HG03575 (cell line): ENCODE data around the gene NFASC.

Source experiments
- ATAC-seq: cut with Tn5 transposase; IDR thresholded peaks from one replicate; pipeline ENCODE4 v1.9.1; 2021; ENCODE audit not compliant: unreplicated experiment, insufficient number of reproducible peaks, low FRiP score; ENCODE audit errors: extremely low read depth

The NFASC gene

DNA sequence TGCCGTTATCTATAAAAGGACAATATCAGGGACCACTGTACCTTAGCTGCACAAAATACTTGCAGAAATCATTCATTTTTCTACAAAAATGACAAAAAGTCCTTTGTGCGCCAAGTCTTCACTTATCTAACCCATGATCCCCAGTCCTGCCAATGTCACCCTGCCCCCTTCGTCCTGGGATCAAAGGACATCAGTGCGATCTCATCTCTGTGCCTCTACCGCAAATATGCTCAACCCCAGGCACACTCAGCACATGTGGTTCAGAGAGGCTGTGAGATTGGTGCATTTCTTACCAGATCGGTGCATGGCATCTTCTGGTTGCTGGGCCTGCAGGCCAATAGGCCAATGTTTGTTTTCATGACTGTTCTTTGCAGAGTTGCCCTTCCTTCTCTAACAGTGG lies 72.8 kb downstream of the NFASC start:
- ATAC-seq, result no peak

GRCh38 chr1:204944662-204945061 lies 74.0 kb downstream of the NFASC start:
- ATAC-seq, result no peak

- ATAC-seq, result no peak
Observed at GRCh38 chr1:204945565-204945977, 74.9 kb downstream of the NFASC start.

DNA sequence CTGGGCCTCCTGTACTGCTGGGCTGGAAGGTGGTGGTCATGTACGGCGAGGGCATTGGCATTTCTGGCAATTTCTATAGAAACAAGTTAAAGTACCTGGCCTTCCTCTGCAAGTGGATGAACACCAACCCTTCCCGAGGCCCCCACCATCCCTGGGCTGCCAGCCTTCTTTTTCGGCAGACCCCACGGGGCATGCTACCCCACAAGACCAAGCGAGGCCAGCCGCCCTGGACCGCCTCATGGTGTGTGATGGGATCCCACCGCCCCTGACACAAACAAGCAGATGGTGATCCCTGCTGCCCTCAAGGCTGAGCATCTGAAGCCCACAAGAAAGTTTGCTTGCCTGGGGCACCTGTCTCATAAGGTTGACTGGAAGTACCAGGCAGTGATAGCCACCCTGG lies 76.0 kb downstream of the NFASC start:
- ATAC-seq, result no peak

- no peak for ATAC-seq
Observed at GRCh38 chr1:204947338-204947737, 76.7 kb downstream of the NFASC start.

DNA sequence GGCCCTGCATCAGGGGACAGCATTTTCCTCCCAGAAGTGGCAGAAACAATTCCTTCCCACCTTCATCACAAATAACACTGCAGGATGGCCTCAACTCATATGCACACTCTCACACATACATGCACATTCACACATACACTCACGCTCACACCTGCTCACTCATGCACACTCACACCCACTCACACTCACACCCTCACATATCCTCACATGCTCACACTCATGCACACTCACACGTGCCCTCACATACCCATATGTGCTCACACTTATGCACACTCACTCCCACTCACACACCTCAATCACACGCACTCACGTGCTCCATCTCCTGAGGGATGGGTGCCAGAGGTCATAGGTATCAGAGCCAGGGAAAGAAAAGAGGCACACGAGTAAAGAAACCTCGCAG lies 77.1 kb downstream of the NFASC start:
- no peak for ATAC-seq

- ATAC-seq, result no peak
Observed at GRCh38 chr1:204950353-204951001, 79.8 kb downstream of the NFASC start.

DNA sequence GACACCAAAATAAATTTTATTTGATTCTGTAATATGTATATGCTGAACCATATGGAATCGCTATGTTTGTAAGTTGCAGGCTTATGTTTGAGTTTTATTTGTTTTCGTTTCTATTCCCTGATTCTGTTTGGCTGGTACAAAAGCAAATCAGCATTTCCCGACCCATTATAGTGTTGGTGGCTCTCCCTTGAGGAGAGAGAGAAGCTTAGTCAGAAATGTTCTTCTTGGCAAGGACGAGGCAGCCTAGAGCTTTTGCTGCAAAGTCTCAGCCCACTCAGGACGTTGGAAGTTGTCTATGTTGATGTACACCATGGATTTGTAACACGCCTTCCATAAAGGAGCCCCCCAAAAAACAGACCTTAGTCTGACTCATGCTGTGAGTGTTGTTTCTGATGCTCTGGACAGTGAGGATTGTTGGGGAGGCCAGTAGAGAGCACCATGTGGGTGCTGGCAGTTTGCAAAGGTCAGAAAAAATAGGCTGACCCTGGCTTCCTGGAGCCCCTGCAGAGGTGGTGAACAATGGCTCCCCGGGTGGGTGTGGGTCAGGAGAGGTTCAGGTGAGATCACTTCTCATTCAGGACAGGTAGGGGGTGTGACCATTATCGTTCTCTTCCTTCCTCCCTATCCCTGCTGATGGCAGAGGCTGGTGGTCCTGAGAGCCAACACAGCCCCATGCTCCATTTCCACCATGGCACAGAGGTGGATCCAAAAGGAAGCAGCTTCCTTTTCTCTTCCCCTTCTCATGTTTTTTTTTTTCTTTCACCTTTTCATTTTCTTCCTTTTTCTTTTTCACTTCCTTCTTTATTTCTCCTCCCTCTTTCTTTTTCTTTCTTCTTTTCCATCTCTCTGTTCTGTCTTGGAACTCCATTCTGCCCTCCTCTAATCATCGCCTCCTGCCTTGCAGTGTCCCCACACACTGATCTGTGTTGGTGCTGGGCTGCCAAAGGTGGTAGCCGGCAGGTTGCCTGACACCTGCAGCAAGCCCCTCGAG lies 88.0 kb downstream of the NFASC start:
- no peak for ATAC-seq

DNA sequence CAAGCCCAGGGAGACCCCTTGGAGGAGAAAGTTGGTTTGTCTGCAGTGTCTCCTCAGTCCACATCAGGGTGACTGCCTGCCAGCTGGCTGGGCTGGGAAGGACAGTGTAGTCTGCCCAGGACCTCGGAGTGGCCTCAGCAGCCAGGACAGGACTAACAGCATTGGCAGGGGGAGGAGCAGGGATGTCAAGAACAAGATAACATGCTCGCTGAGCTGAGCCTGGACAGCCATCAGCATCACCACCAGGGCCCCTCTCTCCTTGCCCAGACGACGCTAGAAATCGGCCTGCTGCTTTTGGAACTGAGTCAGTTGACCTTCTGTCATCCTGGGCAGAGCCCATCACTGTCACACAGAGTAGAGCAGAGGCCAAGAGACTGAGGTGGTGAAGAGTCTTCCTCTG lies 88.7 kb downstream of the NFASC start:
- no peak for ATAC-seq

DNA sequence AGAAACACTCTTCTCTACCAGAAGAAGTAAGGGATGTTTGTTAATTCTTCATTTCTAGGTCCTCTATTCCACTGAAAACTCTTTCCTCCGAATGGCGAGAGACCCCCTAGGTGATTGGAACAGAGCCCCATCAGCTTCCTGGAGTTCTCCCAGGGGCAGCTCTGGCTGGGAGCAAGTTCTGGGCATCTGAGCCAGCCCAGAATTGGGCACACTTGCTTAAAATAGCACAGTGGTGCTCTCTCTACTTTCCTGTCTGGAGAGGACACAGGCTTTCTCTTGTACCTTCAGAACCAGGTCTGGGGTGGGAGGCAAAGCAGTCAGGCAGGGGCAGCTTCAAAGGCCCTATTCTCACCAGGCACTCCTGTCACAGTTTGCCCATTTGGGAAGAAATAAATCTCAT lies 89.2 kb downstream of the NFASC start:
- ATAC-seq, result no peak

GRCh38 chr1:204960306-204961125 lies 89.9 kb downstream of the NFASC start:
- no peak for ATAC-seq

DNA sequence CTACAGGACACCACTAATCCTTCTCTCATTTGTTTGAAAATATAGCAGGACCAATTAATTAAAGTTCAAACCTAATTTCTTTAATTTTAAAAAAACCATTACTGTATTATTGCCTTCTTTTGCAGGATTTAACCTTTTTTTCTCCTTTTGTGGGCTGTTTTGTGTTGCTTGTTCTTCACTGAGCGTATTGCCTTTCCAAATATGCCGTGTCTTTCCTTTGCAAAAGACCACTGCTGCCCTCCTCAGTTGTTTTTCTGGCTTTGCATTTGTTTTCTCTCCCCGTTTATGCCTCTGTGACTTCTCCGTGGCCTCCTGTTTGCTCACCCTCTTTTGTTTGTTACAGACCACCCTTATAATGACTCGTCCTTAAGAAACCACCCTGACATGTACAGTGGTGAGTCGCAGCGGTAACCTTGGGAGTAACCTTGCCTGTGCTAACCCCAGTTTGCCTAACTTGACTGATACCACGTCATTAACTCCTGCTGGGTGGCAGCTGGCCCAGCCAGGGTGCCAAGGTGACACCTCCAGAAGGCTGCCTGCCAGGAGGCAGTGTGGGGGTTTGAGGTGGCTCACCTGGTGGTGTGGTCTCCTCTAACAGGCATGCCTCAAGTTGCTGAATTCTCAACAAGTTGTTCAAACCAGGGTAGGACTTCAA lies 91.2 kb downstream of the NFASC start:
- ATAC-seq, result no peak

DNA sequence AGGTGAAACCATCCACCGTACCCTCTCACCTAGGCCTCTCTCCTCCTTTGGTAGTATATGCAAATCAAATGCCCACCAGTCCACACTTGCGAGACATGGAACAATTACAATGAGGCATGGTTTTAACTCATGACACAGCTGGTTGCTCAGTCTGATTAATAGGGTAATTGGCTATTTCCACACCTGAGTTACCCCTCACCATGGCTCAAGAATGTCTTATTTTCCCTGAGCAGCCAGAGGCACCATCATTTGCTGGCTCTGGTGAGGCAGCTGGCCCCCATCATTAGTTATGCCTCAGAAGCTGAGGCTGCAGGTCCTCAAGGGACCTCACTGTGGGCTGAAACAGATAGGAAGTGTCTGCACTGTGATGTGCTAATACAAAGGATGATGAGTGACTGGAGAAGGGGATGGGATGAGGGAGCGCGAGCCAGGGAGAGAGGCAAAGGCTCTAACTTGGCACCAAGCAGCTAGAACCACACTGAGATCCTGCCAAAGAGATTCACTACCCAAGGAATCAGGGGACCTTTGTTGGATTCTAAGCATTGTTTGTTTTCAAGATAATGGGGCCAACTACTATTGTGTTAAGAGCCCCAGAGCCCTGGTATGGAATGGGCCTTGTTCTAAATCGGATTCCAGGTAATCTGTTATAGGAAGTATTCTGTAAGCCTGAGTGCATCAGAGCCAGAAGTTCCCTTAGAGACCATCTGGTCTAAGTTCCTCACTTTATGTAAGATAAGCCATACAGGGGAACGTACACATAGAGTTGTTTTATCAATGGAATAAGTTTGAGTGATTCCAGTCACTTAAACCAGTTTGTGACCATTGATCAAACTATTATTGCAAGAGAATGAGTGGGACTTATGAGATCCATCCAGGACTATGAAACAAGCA lies 92.3 kb downstream of the NFASC start:
- no peak for ATAC-seq

- no peak for ATAC-seq
Observed at GRCh38 chr1:204967451-204967850, 96.8 kb downstream of the NFASC start.

DNA sequence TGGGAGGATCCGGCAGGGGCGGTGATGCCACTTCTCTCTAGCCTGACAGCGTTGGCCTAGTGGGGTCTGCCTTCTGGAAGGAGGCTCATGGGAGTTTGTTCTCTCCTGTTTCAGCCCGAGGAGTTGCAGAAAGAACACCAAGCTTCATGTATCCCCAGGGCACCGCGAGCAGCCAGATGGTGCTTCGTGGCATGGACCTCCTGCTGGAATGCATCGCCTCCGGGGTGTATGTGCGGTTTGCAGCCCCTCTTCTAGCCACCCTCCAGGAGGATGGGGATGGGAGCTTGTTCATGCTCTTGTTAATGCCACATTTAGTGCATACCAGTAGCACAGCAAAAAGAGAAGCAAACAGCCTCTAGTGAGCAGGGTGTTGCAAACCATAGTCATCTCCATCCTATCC lies 97.5 kb downstream of the NFASC start:
- ATAC-seq, result no peak

DNA sequence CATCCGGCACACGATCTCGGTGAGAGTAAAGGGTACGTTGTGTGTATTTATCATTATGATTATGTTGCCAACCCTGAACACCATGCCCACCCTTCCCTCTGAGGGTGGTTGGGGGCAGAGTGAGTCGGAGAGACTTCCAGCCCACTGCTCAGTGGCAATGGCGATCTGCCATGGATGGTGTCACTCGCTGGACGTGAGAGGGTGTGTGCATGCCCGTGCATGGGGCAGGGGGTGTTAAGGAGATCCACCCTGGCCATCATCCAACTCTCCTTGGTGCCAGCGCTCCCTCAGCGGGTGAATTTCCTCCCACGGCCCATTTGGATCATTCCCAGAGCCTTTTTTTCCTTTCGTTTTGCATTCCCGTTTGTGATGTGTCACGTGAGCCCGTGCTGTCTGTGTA lies 98.3 kb downstream of the NFASC start:
- ATAC-seq, result no peak

GRCh38 chr1:204970937-204971336 lies 100.3 kb downstream of the NFASC start:
- ATAC-seq, result no peak
